H1 (cell line): ENCODE data around the gene STRADB. TPM values are rescaled to one million over a fixed set of nuclear protein-coding genes. Genes with fewer than 3 reads are reported as not detected.

ENCODE experiments used
- CTCF ChIA-PET: fragments of 300-600 bp; sonication (Branson Sonifier 250); formaldehyde crosslinking; loops from one replicate; lab custom pipeline; 2021; ENCODE audit not compliant: partially characterized antibody; lab: Charles Lee
- POLR2A ChIA-PET: fragments of 300-600 bp; sonication (Branson Sonifier 250); formaldehyde crosslinking; loops from one replicate; lab custom pipeline; 2021; ENCODE audit warnings: inconsistent platforms; ENCODE audit not compliant: partially characterized antibody; lab: Charles Lee
- DNase-seq, 2 experiments: peaks; one replicate each; pipeline versions ENCODE4 v3.0.0 to v3.0.0-alpha.2; 2010 to 2022; ENCODE audit warnings: low spot score in 2 of 2, low read depth in 1 of 2, mixed read lengths in 1 of 2
- FAIRE-seq: peaks from 2 replicates; lab custom pipeline; 2011; peaks lifted over from hg19 to GRCh38; lab: Jason Lieb, UNC
- H2AFZ ChIP-seq: 2 replicates; pipeline ENCODE4 v1.8.1; 2012; ENCODE audit warnings: low read length, inconsistent platforms
- H2AK5ac ChIP-seq: 2 replicates; pipeline ENCODE4 v1.6.1; 2013; ENCODE audit warnings: low read depth, low read length
- H2BK120ac ChIP-seq: replicated peaks from 2 replicates; pipeline ENCODE3; 2013; ENCODE audit warnings: low read depth, low read length, inconsistent platforms
- H2BK12ac ChIP-seq: 2 replicates; pipeline ENCODE4 v1.6.1; 2013; ENCODE audit warnings: low read depth, low read length
- H2BK15ac ChIP-seq: 2 replicates; pipeline ENCODE4 v1.6.1; 2013; ENCODE audit warnings: low read length
- H2BK20ac ChIP-seq: 2 replicates; pipeline ENCODE4 v1.6.1; 2013; ENCODE audit warnings: low read length
- H2BK5ac ChIP-seq: 2 replicates; pipeline ENCODE4 v1.6.1; 2013; ENCODE audit warnings: low read depth, low read length
- H3K14ac ChIP-seq: 2 replicates; pipeline ENCODE4 v1.6.1; 2013; ENCODE audit warnings: inconsistent platforms; ENCODE audit not compliant: insufficient read length
- H3K18ac ChIP-seq: 2 replicates; pipeline ENCODE4 v1.6.1; 2013; ENCODE audit warnings: low read length; ENCODE audit errors: extremely low read depth
- H3K23ac ChIP-seq: 2 replicates; pipeline ENCODE4 v1.6.1; 2013; ENCODE audit warnings: inconsistent platforms; ENCODE audit not compliant: insufficient read length
- H3K23me2 ChIP-seq: 2 replicates; pipeline ENCODE4 v1.6.1; 2013; ENCODE audit warnings: low read depth, low read length
- H3K27ac ChIP-seq: 2 replicates; pipeline ENCODE4 v1.6.1; 2011; ENCODE audit warnings: low read depth, low read length, inconsistent platforms
- H3K27me3 ChIP-seq, 4 experiments: replicated peaks in 1 of 4; 1 replicate in 1 of 4; 2 replicates in 3 of 4; pipeline versions ENCODE4 v1.6.1 to v1.8.1; 2011 to 2013; ENCODE audit warnings: low read length in 3 of 4, mild to moderate bottlenecking in 3 of 4, inconsistent platforms in 2 of 4, mixed read lengths in 2 of 4, moderate library complexity in 1 of 4; ENCODE audit not compliant: control insufficient read depth in 3 of 4, insufficient read depth in 3 of 4; ENCODE audit errors: extremely low read depth in 1 of 4
- H3K36me3 ChIP-seq, 4 experiments: 2 replicates each; pipeline versions ENCODE4 v1.6.1 to v1.8.1; 2011 to 2013; ENCODE audit warnings: mild to moderate bottlenecking in 4 of 4, low read length in 3 of 4, moderate library complexity in 2 of 4, control low read depth in 1 of 4, inconsistent platforms in 1 of 4; ENCODE audit not compliant: insufficient read depth in 4 of 4, control insufficient read depth in 2 of 4
- H3K4ac ChIP-seq: replicated peaks from 2 replicates; pipeline ENCODE3; 2013; ENCODE audit warnings: low read length, low read depth, mixed read lengths, inconsistent platforms; ENCODE audit not compliant: insufficient read length
- H3K4me1 ChIP-seq, 4 experiments: replicated peaks in 1 of 4; 1 replicate in 1 of 4; 2 replicates in 3 of 4; pipeline versions ENCODE4 v1.6.1 to v1.8.1; 2011 to 2013; ENCODE audit warnings: low read length in 3 of 4, inconsistent platforms in 2 of 4, mixed read lengths in 1 of 4; ENCODE audit not compliant: insufficient read depth in 4 of 4, control insufficient read depth in 3 of 4
- H3K4me2 ChIP-seq, 2 experiments: 2 replicates each; pipeline versions ENCODE4 v1.6.1 to v1.8.1; 2011 to 2013; ENCODE audit warnings: low read depth in 2 of 2, low read length in 2 of 2, control low read depth in 1 of 2, inconsistent platforms in 1 of 2, mild to moderate bottlenecking in 1 of 2; ENCODE audit not compliant: insufficient read depth in 1 of 2
- H3K4me3 ChIP-seq, 4 experiments: fragments of 200-600, 300-600 bp in 1 of 4; sonication (generic), shearing (Covaris generic), sonication (Bioruptor Twin) in 1 of 4; 2 replicates each; pipeline versions ENCODE4 v1.5.1 to v1.8.1; 2011 to 2016; ENCODE audit warnings: low read length in 4 of 4, low read depth in 3 of 4, control low read depth in 2 of 4, inconsistent platforms in 2 of 4, mild to moderate bottlenecking in 2 of 4, mixed read lengths in 1 of 4, moderate library complexity in 1 of 4; ENCODE audit not compliant: insufficient read depth in 2 of 4; ENCODE audit errors: extremely low read depth in 1 of 4
- H3K56ac ChIP-seq: replicated peaks from 2 replicates; pipeline ENCODE3; 2013; ENCODE audit warnings: low read depth, mild to moderate bottlenecking, mixed read lengths, low read length, inconsistent platforms; ENCODE audit not compliant: insufficient read length
- H3K79me1 ChIP-seq: 2 replicates; pipeline ENCODE4 v1.6.1; 2013; ENCODE audit warnings: low read depth, low read length, control low read depth
- H3K79me2 ChIP-seq, 2 experiments: 2 replicates each; pipeline versions ENCODE4 v1.6.1 to v1.8.1; 2012 to 2013; ENCODE audit warnings: low read length in 2 of 2, mild to moderate bottlenecking in 2 of 2, inconsistent platforms in 1 of 2; ENCODE audit not compliant: insufficient read depth in 2 of 2, control insufficient read depth in 1 of 2
- H3K9ac ChIP-seq, 4 experiments: replicated peaks in 1 of 4; 1 replicate in 1 of 4; 2 replicates in 3 of 4; pipeline versions ENCODE4 v1.6.1 to v1.8.1; 2011 to 2013; ENCODE audit warnings: low read depth in 3 of 4, low read length in 3 of 4, control low read depth in 2 of 4, mild to moderate bottlenecking in 2 of 4, moderate library complexity in 2 of 4, inconsistent platforms in 1 of 4; ENCODE audit errors: extremely low read depth in 1 of 4
- H3K9me3 ChIP-seq, 2 experiments: 2 replicates each; pipeline versions ENCODE4 v1.6.1 to v1.8.1; 2012 to 2013; ENCODE audit warnings: mild to moderate bottlenecking in 2 of 2, moderate library complexity in 2 of 2, control low read depth in 1 of 2, inconsistent platforms in 1 of 2, low read depth in 1 of 2, low read length in 1 of 2, mixed read lengths in 1 of 2; ENCODE audit not compliant: insufficient read depth in 2 of 2
- H4K20me1 ChIP-seq, 2 experiments: replicated peaks in 1 of 2; 2 replicates each; pipeline versions ENCODE3 to v1.8.1; 2011 to 2013; ENCODE audit warnings: inconsistent platforms in 2 of 2, low read length in 2 of 2, mild to moderate bottlenecking in 1 of 2; ENCODE audit not compliant: insufficient read depth in 2 of 2, control insufficient read depth in 1 of 2
- H4K5ac ChIP-seq: 2 replicates; pipeline ENCODE4 v1.6.1; 2013; ENCODE audit warnings: low read length, low read depth, mixed read lengths, inconsistent platforms; ENCODE audit not compliant: insufficient read length
- H4K8ac ChIP-seq: 2 replicates; pipeline ENCODE4 v1.8.0; 2013; ENCODE audit warnings: mild to moderate bottlenecking, moderate library complexity, low read length, inconsistent platforms; ENCODE audit not compliant: insufficient read depth; ENCODE audit errors: extremely low read depth
- H4K91ac ChIP-seq: replicated peaks from 2 replicates; pipeline ENCODE3; 2013; ENCODE audit warnings: low read length, mixed read lengths, inconsistent platforms; ENCODE audit not compliant: insufficient read length
- E2F6 ChIP-seq: IDR thresholded peaks from 2 replicates; pipeline ENCODE4 v1.6.1; 2012; ENCODE audit warnings: inconsistent platforms
- EGR1 ChIP-seq: IDR thresholded peaks from 2 replicates; pipeline ENCODE4 v1.6.1; 2011; ENCODE audit warnings: low read depth, low read length, borderline replicate concordance
- JUN ChIP-seq: IDR thresholded peaks from 2 replicates; pipeline ENCODE4 v1.6.1; 2011; ENCODE audit warnings: low read depth, mild to moderate bottlenecking, improper control_type of control experiment, low read length
- SUZ12 ChIP-seq: fragments of 200-600 bp; sonication (generic); IDR thresholded peaks from 2 replicates; pipeline ENCODE4 v1.6.1; 2012; ENCODE audit warnings: mild to moderate bottlenecking, inconsistent platforms, low read length, moderate library complexity, mixed read lengths
- TAF1 ChIP-seq: IDR thresholded peaks from 2 replicates; pipeline ENCODE4 v1.6.1; 2011; ENCODE audit warnings: mild to moderate bottlenecking, low read depth, low read length
- TAF7 ChIP-seq: optimal IDR thresholded peaks from 2 replicates; pipeline ENCODE3; 2011; ENCODE audit warnings: low read depth, mild to moderate bottlenecking, inconsistent platforms, low read length, moderate library complexity, borderline replicate concordance
- TBP ChIP-seq: IDR thresholded peaks from 2 replicates; pipeline ENCODE4 v1.6.1; 2011; ENCODE audit warnings: low read depth, low read length, improper control_type of control experiment
- YY1 ChIP-seq: IDR thresholded peaks from 2 replicates; pipeline ENCODE4 v1.6.1; 2011; ENCODE audit warnings: low read depth, mild to moderate bottlenecking, low read length
- WGBS, 2 experiments: shearing (Covaris generic) in 1 of 2; methylation state at CpG; one replicate each; pipeline versions ENCODE4 v1.1.6 to v1.1.7; 2013 to 2015; ENCODE audit warnings: low lambda C conversion rate in 2 of 2, mixed read lengths in 2 of 2, inconsistent platforms in 1 of 2, low coverage in 1 of 2, missing lambda C conversion rate in 1 of 2; ENCODE audit not compliant: insufficient replicate concordance in 2 of 2, insufficient coverage in 1 of 2, insufficient read length in 1 of 2; ENCODE audit errors: extremely low coverage in 1 of 2, missing lambda C conversion rate in 1 of 2; 5-methylcytosine and 5-hydroxymethylcytosine counted together
- polyA plus RNA-seq, 7 experiments: library from polyadenylated mRNA; depleted of rRNA in 3 of 7; stranded (reverse) in 5 of 7; unstranded in 2 of 7; fragments of >200 nt in 5 of 7; fragments of 200-250 nt in 2 of 7; gene quantifications; 1 replicate in 5 of 7; 2 replicates in 1 of 7; 4 replicates in 1 of 7; pipeline versions ENCODE4 v1.2.1 to v1.2.3, GENCODE V29; 2011 to 2013; ENCODE audit warnings: missing spikeins in 2 of 7, mixed read lengths in 2 of 7
- total RNA-seq: library from RNA; stranded (reverse); fragmentation: NEBNext Ultra II Directional; extraction: Animal tissue kit (Norgen Biotek cat#: 25700); gene quantifications from 2 replicates; pipeline ENCODE4 v1.2.1, GENCODE V29; 2021
- TF ChIP-seq, protein P1 (sequence below): IDR thresholded peaks from 2 replicates; pipeline ENCODE4 v1.6.1; 2012; ENCODE audit warnings: low read length, inconsistent platforms

Gene STRADB
- total and polyA plus RNA-seq, 2 of the 8 experiments (the other 6 are each of a cell fraction or from before 2014, with no cell fraction given) = 20.9 to 34.9 TPM

- Histone ChIP-seq H3K23me2 (no peaks in the 10 kb centered on the region), H2AFZ (no peak overlapping the region), H3K27ac (no peak overlapping the region), H3K79me2 (no peaks in the 10 kb centered on the region), H4K8ac (no peak overlapping the region), H3K9me3 (no peaks in the 10 kb centered on the region), H3K4ac (no peak overlapping the region), H3K18ac (no peak overlapping the region), H4K20me1 (peaks cover 0 to 1% of the 10 kb centered on the region in 2 experiments), H3K36me3 (no peaks in the 10 kb centered on the region), H3K27me3 (no peaks in the 10 kb centered on the region), H2BK120ac (no peak overlapping the region), H3K4me1 (peaks cover 0 to 3% (median 0%) of the 10 kb centered on the region in 4 experiments; a peak in 1 of 7 replicates), H2BK20ac (no peak overlapping the region), H2AK5ac (no peak overlapping the region), H3K23ac (no peak overlapping the region), H3K14ac (no peak overlapping the region), H3K56ac (no peak overlapping the region), H2BK12ac (no peak overlapping the region), H3K4me2 (no peak overlapping the region), H4K5ac (no peak overlapping the region), H2BK15ac (no peak overlapping the region), H3K9ac (no peak overlapping the region), H3K79me1 (no peaks in the 10 kb centered on the region), H3K4me3 (no peak overlapping the region), H2BK5ac (no peak overlapping the region), H4K91ac (no peak overlapping the region)
- FAIRE-seq (no peak), DNase-seq (no peak)
- ChIA-PET CTCF (interaction anchor here (0.6 to 1.7 kb wide), 10 partner anchors 10 to 678 kb away, joined by 3 to 4 read pairs (median 3); no protein-coding TSS in a partner anchor), POLR2A (interaction anchor here (1.3 kb wide), 1 partner anchor 16 kb away, joined by 4 read pairs; no protein-coding TSS in a partner anchor)
- 84% methylated on average over 3 of the region's 3 CpGs; no CpG with 5 or more reads in 1 of the 2 experiments for WGBS, 2 experiments
- TF ChIP-seq JUN (no peak), YY1 (no peak), TBP (no peak), TAF1 (no peak), TAF7 (no peak), E2F6 (no peak), SUZ12 (no peak), EGR1 (no peak)
- TF ChIP-seq, protein P1, sequence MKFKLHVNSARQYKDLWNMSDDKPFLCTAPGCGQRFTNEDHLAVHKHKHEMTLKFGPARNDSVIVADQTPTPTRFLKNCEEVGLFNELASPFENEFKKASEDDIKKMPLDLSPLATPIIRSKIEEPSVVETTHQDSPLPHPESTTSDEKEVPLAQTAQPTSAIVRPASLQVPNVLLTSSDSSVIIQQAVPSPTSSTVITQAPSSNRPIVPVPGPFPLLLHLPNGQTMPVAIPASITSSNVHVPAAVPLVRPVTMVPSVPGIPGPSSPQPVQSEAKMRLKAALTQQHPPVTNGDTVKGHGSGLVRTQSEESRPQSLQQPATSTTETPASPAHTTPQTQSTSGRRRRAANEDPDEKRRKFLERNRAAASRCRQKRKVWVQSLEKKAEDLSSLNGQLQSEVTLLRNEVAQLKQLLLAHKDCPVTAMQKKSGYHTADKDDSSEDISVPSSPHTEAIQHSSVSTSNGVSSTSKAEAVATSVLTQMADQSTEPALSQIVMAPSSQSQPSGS = no peak
Measured at GRCh38 chr2:201414099-201415023, 37.2 kb upstream of the STRADB start.
